SK-N-SH (cell line): ENCODE results near the gene TBC1D5. TPM values are rescaled to one million over a fixed set of nuclear protein-coding genes. Genes with fewer than 3 reads are reported as not detected.

Source experiments
- CTCF ChIA-PET: fragments of 300-600, 350-600 bp; formaldehyde crosslinking; extraction: SDS; loops from one replicate; lab custom pipeline; 2021; lab: Yijun Ruan, JAX
- POLR2A ChIA-PET: fragments of 350-600 bp; sonication (Branson Sonifier 250); formaldehyde crosslinking; extraction: SDS; loops from one replicate; lab custom pipeline; 2020; ENCODE audit warnings: antibody characterized with exemption, inconsistent platforms; lab: Yijun Ruan, JAX
- DNase-seq: peaks from one replicate; pipeline ENCODE4 v3.0.0; 2012
- H2AFZ ChIP-seq: fragments of 200-600 bp; sonication (generic); 2 replicates; pipeline ENCODE4 v1.8.1; 2016; ENCODE audit warnings: antibody characterized with exemption, mild to moderate bottlenecking, low read depth
- H3F3A ChIP-seq: fragments of 200-600 bp; sonication (generic); replicated peaks from 2 replicates; pipeline ENCODE3; 2016; ENCODE audit warnings: antibody characterized with exemption, mild to moderate bottlenecking; ENCODE audit not compliant: insufficient read depth
- H3K27ac ChIP-seq, 2 experiments: fragments of 200-500 bp in 1 of 2; fragments of 200-600 bp in 1 of 2; sonication (Bioruptor generic) in 1 of 2; sonication (generic), shearing (Covaris generic) in 1 of 2; 2 replicates each; pipeline versions ENCODE4 v1.5.1 to v1.6.1; 2014 to 2016; ENCODE audit warnings: low read depth in 2 of 2, inconsistent platforms in 1 of 2, low read length in 1 of 2, mild to moderate bottlenecking in 1 of 2, mixed read lengths in 1 of 2
- H3K27me3 ChIP-seq: fragments of 200-600 bp; sonication (generic), shearing (Covaris generic); 2 replicates; pipeline ENCODE4 v1.6.1; 2016; ENCODE audit warnings: mixed run types; ENCODE audit not compliant: insufficient read depth
- H3K36me3 ChIP-seq, 2 experiments: fragments of 200-500 bp in 1 of 2; fragments of 200-600 bp in 1 of 2; sonication (Bioruptor generic) in 1 of 2; sonication (generic) in 1 of 2; replicated peaks in 1 of 2; 2 replicates each; pipeline versions ENCODE3 to v1.5.1; 2014 to 2016; ENCODE audit warnings: low read length in 1 of 2, mild to moderate bottlenecking in 1 of 2; ENCODE audit not compliant: insufficient read depth in 2 of 2, control insufficient read depth in 1 of 2
- H3K4me1 ChIP-seq, 2 experiments: fragments of 200-500 bp in 1 of 2; fragments of 200-600 bp in 1 of 2; sonication (Bioruptor generic) in 1 of 2; sonication (generic), shearing (Covaris generic) in 1 of 2; 2 replicates each; pipeline versions ENCODE4 v1.5.1 to v1.6.1; 2014 to 2016; ENCODE audit warnings: low read depth in 1 of 2, low read length in 1 of 2, mixed run types in 1 of 2; ENCODE audit not compliant: insufficient read depth in 2 of 2, control insufficient read depth in 1 of 2
- H3K4me2 ChIP-seq: fragments of 200-600 bp; sonication (generic), shearing (Covaris generic); 2 replicates; pipeline ENCODE4 v1.6.1; 2017; ENCODE audit warnings: mixed run types
- H3K4me3 ChIP-seq, 2 experiments: fragments of 200-500 bp in 1 of 2; fragments of 200-600 bp in 1 of 2; sonication (Bioruptor generic) in 1 of 2; sonication (generic), shearing (Covaris generic) in 1 of 2; 2 replicates each; pipeline versions ENCODE4 v1.5.1 to v1.8.1; 2014 to 2016; ENCODE audit warnings: low read depth in 2 of 2, inconsistent platforms in 1 of 2, low read length in 1 of 2, mild to moderate bottlenecking in 1 of 2, mixed read lengths in 1 of 2, moderate library complexity in 1 of 2
- H3K79me2 ChIP-seq: fragments of 200-600 bp; sonication (generic); 2 replicates; pipeline ENCODE4 v1.8.1; 2017; ENCODE audit warnings: mild to moderate bottlenecking; ENCODE audit not compliant: insufficient read depth
- H3K9ac ChIP-seq: fragments of 200-600 bp; sonication (generic); 2 replicates; pipeline ENCODE4 v1.6.1; 2017; ENCODE audit warnings: mixed run types
- H3K9me2 ChIP-seq: fragments of 200-600 bp; sonication (generic); 2 replicates; pipeline ENCODE4 v1.6.1; 2017; ENCODE audit warnings: mixed run types
- H3K9me3 ChIP-seq: fragments of 200-600 bp; sonication (generic); 2 replicates; pipeline ENCODE4 v1.6.1; 2017; ENCODE audit warnings: mixed run types, mild to moderate bottlenecking, moderate library complexity
- H4K20me1 ChIP-seq: fragments of 200-600 bp; sonication (generic); 2 replicates; pipeline ENCODE4 v1.6.1; 2017; ENCODE audit warnings: mild to moderate bottlenecking, mixed run types; ENCODE audit not compliant: insufficient read depth
- CHD2 ChIP-seq: fragments of 150-350 bp; IDR thresholded peaks from 2 replicates; pipeline ENCODE4 v1.6.1; 2018; ENCODE audit warnings: low read length; ENCODE audit not compliant: partially characterized antibody
- ELF1 ChIP-seq: IDR thresholded peaks from 2 replicates; pipeline ENCODE4 v1.4.0; 2012
- EP300 ChIP-seq, 2 experiments: IDR thresholded peaks; 2 replicates each; pipeline versions ENCODE4 v1.4.0 to v1.6.1; 2012; ENCODE audit warnings: borderline replicate concordance in 1 of 2, low read depth in 1 of 2, low read length in 1 of 2
- EZH2phosphoT487 ChIP-seq: fragments of 200-600 bp; sonication (generic); IDR thresholded peaks from 2 replicates; pipeline ENCODE4 v1.6.1; 2017; ENCODE audit warnings: low read depth, mixed run types, mild to moderate bottlenecking, antibody characterized with exemption, moderate library complexity, borderline replicate concordance
- FOXJ3 ChIP-seq: sonication (generic); formaldehyde crosslinking; IDR thresholded peaks from 2 replicates; pipeline ENCODE4 v1.5.1; 2020; ENCODE audit warnings: mild to moderate bottlenecking, missing genetic modification reagents
- FOXM1 ChIP-seq: IDR thresholded peaks from 2 replicates; pipeline ENCODE4 v1.4.0; 2012; ENCODE audit warnings: low read depth, mild to moderate bottlenecking
- GABPA ChIP-seq: IDR thresholded peaks from 2 replicates; pipeline ENCODE4 v1.4.0; 2012; ENCODE audit warnings: low read depth, mild to moderate bottlenecking
- GATA2 ChIP-seq: sonication (generic); formaldehyde crosslinking; IDR thresholded peaks from 2 replicates; pipeline ENCODE4 v1.5.0; 2020; ENCODE audit warnings: mild to moderate bottlenecking, missing genetic modification reagents
- JUND ChIP-seq: IDR thresholded peaks from 2 replicates; pipeline ENCODE4 v1.4.0; 2012
- MXI1 ChIP-seq: IDR thresholded peaks from 2 replicates; pipeline ENCODE4 v1.6.1; 2012; ENCODE audit warnings: mild to moderate bottlenecking, low read depth, low read length, improper control_type of control experiment
- NFIC ChIP-seq: IDR thresholded peaks from 2 replicates; pipeline ENCODE4 v1.4.0; 2012; ENCODE audit warnings: borderline replicate concordance
- NRF1 ChIP-seq: IDR thresholded peaks from 2 replicates; pipeline ENCODE4 v1.6.1; 2012; ENCODE audit warnings: low read depth, mild to moderate bottlenecking, low read length
- POLR2AphosphoS5 ChIP-seq: IDR thresholded peaks from 2 replicates; pipeline ENCODE4 v1.6.1; 2012; ENCODE audit warnings: low read depth, low read length
- RAD21 ChIP-seq: IDR thresholded peaks from 2 replicates; pipeline ENCODE4 v1.6.1; 2012; ENCODE audit warnings: mild to moderate bottlenecking, low read length
- RCOR1 ChIP-seq: fragments of 150-350 bp; IDR thresholded peaks from 2 replicates; pipeline ENCODE4 v1.6.1; 2017; ENCODE audit warnings: antibody characterized with exemption, low read length
- SIN3A ChIP-seq: IDR thresholded peaks from 2 replicates; pipeline ENCODE4 v1.6.1; 2012; ENCODE audit warnings: low read depth, mild to moderate bottlenecking, low read length, moderate library complexity, borderline replicate concordance
- SMC3 ChIP-seq: IDR thresholded peaks from 2 replicates; pipeline ENCODE4 v1.6.1; 2012; ENCODE audit warnings: low read depth, low read length, improper control_type of control experiment
- TAF1 ChIP-seq: IDR thresholded peaks from 2 replicates; pipeline ENCODE4 v1.6.1; 2012; ENCODE audit warnings: low read depth, mild to moderate bottlenecking, low read length, moderate library complexity, borderline replicate concordance
- TCF12 ChIP-seq: IDR thresholded peaks from 2 replicates; pipeline ENCODE4 v1.4.0; 2012
- USF1 ChIP-seq: IDR thresholded peaks from 2 replicates; pipeline ENCODE4 v1.4.0; 2012; ENCODE audit warnings: low read depth, borderline replicate concordance
- USF2 ChIP-seq: fragments of 150-350 bp; IDR thresholded peaks from 2 replicates; pipeline ENCODE4 v1.6.1; 2017; ENCODE audit warnings: antibody characterized with exemption, low read length, low read depth, borderline replicate concordance
- YY1 ChIP-seq: IDR thresholded peaks from 2 replicates; pipeline ENCODE4 v1.4.0; 2012; ENCODE audit warnings: low read depth, mild to moderate bottlenecking
- WGBS: methylation state at CpG from one replicate; pipeline ENCODE4 v1.1.6; 2017; ENCODE audit warnings: low lambda C conversion rate; 5-methylcytosine and 5-hydroxymethylcytosine counted together
- polyA plus RNA-seq, 3 experiments: library from polyadenylated mRNA; depleted of rRNA; stranded (reverse); fragments of >200 nt; gene quantifications; 2 replicates each; pipeline ENCODE4 v1.2.3, GENCODE V29; 2012
- TF ChIP-seq, protein P1 (sequence below): IDR thresholded peaks from 2 replicates; pipeline ENCODE4 v1.4.0; 2012; ENCODE audit warnings: low read depth
- TF ChIP-seq, protein P2 (sequence below): IDR thresholded peaks from 2 replicates; pipeline ENCODE4 v1.6.1; 2012; ENCODE audit warnings: mild to moderate bottlenecking, low read depth, low read length, moderate library complexity

TBC1D5 gene
- polyA plus RNA-seq, 1 of the 3 experiments (the other 2 are of a cell fraction), result 19.5 TPM

DNA sequence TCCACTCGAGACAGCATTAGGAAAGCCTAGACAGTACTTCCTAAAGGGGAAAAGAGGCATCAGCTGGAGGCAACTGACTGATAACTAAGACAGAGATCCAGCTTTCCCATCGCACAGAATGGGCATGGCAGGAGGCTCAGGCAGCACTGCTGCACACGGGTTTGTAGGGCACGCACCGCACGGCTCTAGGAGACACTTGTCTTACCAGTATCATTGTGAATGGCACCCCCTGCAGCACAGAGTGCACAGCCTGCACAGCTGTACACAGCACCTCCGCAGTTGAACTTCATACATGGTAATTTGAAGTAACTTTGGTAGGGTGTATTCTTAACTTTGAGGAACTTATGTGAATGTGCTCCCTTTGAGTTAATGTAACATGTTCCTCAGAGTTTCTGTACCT is 576.1 kb downstream of the TBC1D5 start (continued):
- TF ChIP-seq GABPA, result no peak
- no peak for TF ChIP-seq FOXJ3 (CRISPR knock-in tag)

DNA sequence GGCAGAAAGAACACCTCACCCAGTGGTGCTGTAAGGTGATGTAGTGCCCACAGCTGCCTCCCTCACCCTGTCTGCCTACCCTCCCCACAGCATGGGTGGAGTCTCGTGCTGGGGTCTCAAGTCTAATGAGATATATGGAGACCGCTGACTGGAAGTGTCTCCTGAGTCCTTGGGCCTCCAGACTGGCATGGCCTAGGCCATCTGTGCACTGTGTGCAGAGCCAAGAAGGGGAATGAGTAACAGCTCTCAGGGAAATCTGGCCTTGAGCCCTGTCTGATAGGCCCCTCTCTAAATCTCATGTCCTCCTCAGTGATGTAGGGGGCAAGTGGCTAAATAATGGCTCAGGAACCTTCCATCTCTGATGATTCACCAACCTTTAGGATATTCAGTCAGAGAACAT is 580.3 kb downstream of the TBC1D5 start:
- no peaks in the 10 kb centered on the region for H3K79me2 ChIP-seq
- H3K4me2 ChIP-seq, result no peak overlapping the region
- DNase-seq, result no peak
- H3K27me3 ChIP-seq, result no peaks in the 10 kb centered on the region
- no peak overlapping the region for H3K4me3 ChIP-seq
- H3K9me3 ChIP-seq, result no peaks in the 10 kb centered on the region
- ChIA-PET POLR2A (no interaction called here), CTCF (interaction anchor here (1.2 kb wide), 1 partner anchor 8 kb away, joined by 3 read pairs; no protein-coding TSS in a partner anchor)
- 100% methylated on average over 1 of the region's 2 CpGs for WGBS
- H3K9me2 ChIP-seq, result no peaks in the 10 kb centered on the region
- TF ChIP-seq EZH2phosphoT487, result no peak
- no peak for TF ChIP-seq ELF1
- TF ChIP-seq FOXM1, result no peak
- TF ChIP-seq YY1, result no peak
- TF ChIP-seq SIN3A, result no peak
- TF ChIP-seq USF2, result no peak
- TF ChIP-seq, protein P1, sequence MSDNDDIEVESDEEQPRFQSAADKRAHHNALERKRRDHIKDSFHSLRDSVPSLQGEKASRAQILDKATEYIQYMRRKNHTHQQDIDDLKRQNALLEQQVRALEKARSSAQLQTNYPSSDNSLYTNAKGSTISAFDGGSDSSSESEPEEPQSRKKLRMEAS, result no peak
- no peak for TF ChIP-seq EP300 (IDR thresholded peaks at IDR 0.05; ENCODE audit: borderline replicate concordance in 1 of 2, low read depth in 1 of 2, low read length in 1 of 2)
- no peak for TF ChIP-seq NRF1
- TF ChIP-seq JUND, result no peak
- no peak for TF ChIP-seq USF1
- no peak for TF ChIP-seq MXI1
- H4K20me1 ChIP-seq, result no peaks in the 10 kb centered on the region
- H3K9ac ChIP-seq, result no peak overlapping the region
- H3F3A ChIP-seq, result peaks cover 11% of the 10 kb centered on the region
- peaks cover 3 to 38% of the 10 kb centered on the region in 2 experiments for H3K36me3 ChIP-seq
- no peak overlapping the region for H3K27ac ChIP-seq
- peaks cover 5 to 11% of the 10 kb centered on the region in 2 experiments; a peak in 1 of 4 replicates for H3K4me1 ChIP-seq
- no peak overlapping the region for H2AFZ ChIP-seq

DNA sequence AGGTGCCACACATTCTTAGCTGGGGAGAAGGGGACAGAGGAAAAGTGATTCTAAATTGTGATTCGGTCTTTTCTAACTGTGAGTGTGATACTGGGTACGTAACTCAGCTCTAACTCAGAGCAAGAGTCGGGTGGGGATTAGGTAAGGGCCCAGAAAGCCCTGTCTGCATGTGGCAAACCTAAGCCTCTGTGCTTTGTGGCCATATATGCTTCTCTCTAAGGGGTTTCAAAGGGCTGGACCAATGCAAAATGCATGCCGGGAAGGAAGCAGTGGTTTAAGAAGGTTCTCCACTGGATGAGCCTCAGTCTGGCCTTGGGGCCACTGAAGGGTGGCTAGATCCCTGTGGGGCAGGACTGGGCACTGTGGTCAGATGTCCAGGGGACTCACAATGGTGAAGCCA is 581.8 kb downstream of the TBC1D5 start:
- Histone ChIP-seq H2AFZ (no peak overlapping the region), H3K9me3 (no peaks in the 10 kb centered on the region), H3K27ac (no peak overlapping the region), H3K27me3 (no peaks in the 10 kb centered on the region), H3K9me2 (no peaks in the 10 kb centered on the region), H3K4me3 (no peak overlapping the region), H4K20me1 (no peaks in the 10 kb centered on the region), H3K79me2 (no peaks in the 10 kb centered on the region), H3K9ac (no peak overlapping the region), H3K4me1 (peaks cover 5 to 11% of the 10 kb centered on the region in 2 experiments; a peak in 1 of 4 replicates), H3F3A (peaks cover 12% of the 10 kb centered on the region), H3K36me3 (peaks cover 3 to 23% of the 10 kb centered on the region in 2 experiments), H3K4me2 (no peak overlapping the region)
- WGBS, result 93% methylated on average over 4 of the region's 4 CpGs
- DNase-seq, result no peak
- CTCF ChIA-PET, result no interaction called here
- POLR2A ChIA-PET, result no interaction called here
- TF ChIP-seq RAD21 (no peak), EZH2phosphoT487 (no peak), TCF12 (no peak), GABPA (no peak), GATA2 (CRISPR knock-in tag) (no peak), SMC3 (no peak), CHD2 (no peak), POLR2AphosphoS5 (no peak), TAF1 (no peak), NRF1 (no peak), FOXM1 (no peak), NFIC (no peak), MXI1 (no peak), RCOR1 (no peak)
- TF ChIP-seq, protein P2, sequence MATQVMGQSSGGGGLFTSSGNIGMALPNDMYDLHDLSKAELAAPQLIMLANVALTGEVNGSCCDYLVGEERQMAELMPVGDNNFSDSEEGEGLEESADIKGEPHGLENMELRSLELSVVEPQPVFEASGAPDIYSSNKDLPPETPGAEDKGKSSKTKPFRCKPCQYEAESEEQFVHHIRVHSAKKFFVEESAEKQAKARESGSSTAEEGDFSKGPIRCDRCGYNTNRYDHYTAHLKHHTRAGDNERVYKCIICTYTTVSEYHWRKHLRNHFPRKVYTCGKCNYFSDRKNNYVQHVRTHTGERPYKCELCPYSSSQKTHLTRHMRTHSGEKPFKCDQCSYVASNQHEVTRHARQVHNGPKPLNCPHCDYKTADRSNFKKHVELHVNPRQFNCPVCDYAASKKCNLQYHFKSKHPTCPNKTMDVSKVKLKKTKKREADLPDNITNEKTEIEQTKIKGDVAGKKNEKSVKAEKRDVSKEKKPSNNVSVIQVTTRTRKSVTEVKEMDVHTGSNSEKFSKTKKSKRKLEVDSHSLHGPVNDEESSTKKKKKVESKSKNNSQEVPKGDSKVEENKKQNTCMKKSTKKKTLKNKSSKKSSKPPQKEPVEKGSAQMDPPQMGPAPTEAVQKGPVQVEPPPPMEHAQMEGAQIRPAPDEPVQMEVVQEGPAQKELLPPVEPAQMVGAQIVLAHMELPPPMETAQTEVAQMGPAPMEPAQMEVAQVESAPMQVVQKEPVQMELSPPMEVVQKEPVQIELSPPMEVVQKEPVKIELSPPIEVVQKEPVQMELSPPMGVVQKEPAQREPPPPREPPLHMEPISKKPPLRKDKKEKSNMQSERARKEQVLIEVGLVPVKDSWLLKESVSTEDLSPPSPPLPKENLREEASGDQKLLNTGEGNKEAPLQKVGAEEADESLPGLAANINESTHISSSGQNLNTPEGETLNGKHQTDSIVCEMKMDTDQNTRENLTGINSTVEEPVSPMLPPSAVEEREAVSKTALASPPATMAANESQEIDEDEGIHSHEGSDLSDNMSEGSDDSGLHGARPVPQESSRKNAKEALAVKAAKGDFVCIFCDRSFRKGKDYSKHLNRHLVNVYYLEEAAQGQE, result no peak
